Posterior vena cava (tissue), 2 donors: ENCODE results near the gene CLOCK. TPM values are rescaled to one million over a fixed set of nuclear protein-coding genes. Genes with fewer than 3 reads are reported as not detected.

ENCODE experiments used
- DNase-seq: peaks from one replicate; pipeline ENCODE4 v3.0.0-alpha.2; 2020; ENCODE audit warnings: low spot score
- intact Hi-C, 2 donors: fragments of 100-400 bp; cut with DNase I; formaldehyde crosslinking; loops; one replicate each; pipeline versions ENCODE4 v1.14.1 to v1.14.2; 2022 to 2023
- total RNA-seq, 2 donors: library from RNA; stranded (reverse); fragmentation: NEBNext Ultra II Directional; extraction: Animal tissue kit (Norgen Biotek cat#: 25700); gene quantifications; one replicate each; pipeline ENCODE4 v1.2.1, GENCODE V29; 2021
- donor health status: DM: yes; HTN: yes; CAD: no.
- donor health status: DM: yes; HTN: yes; CAD: no.

CLOCK gene
- total RNA-seq, 2 donors from 2014 or later = 35.2 to 45.1 TPM

- no peak for DNase-seq
- intact Hi-C loops = loop anchor here in 1 of 2 donors (1.0 kb wide), 1 partner anchor 35 kb away; no protein-coding TSS in a partner anchor
Measured at GRCh38 chr4:55500072-55500471, 46.6 kb downstream of the CLOCK start.

- DNase-seq = no peak
- intact Hi-C loops = no loop called here
Measured at GRCh38 chr4:55499495-55499894, 47.2 kb downstream of the CLOCK start.

- no peak for DNase-seq
- intact Hi-C loops = no loop called here
Measured at GRCh38 chr4:55498051-55498450, 48.7 kb downstream of the CLOCK start.

- DNase-seq = no peak
- intact Hi-C loops = no loop called here
Measured at GRCh38 chr4:55491486-55491885, 55.2 kb downstream of the CLOCK start.

- no peak for DNase-seq
- intact Hi-C loops = no loop called here
Measured at GRCh38 chr4:55488716-55489115, 58.0 kb downstream of the CLOCK start.

GRCh38 chr4:55485821-55486220, 60.9 kb downstream of the CLOCK start:
- intact Hi-C loops = no loop called here
- no peak for DNase-seq

- intact Hi-C loops = no loop called here
- DNase-seq = no peak
Measured at GRCh38 chr4:55483315-55483714, 63.4 kb downstream of the CLOCK start.

GRCh38 chr4:55475394-55476243, 71.1 kb downstream of the CLOCK start:
- intact Hi-C loops = no loop called here
- DNase-seq = no peak

GRCh38 chr4:55469979-55470378, 76.7 kb downstream of the CLOCK start:
- intact Hi-C loops = no loop called here
- no peak for DNase-seq

GRCh38 chr4:55468724-55469123, 78.0 kb downstream of the CLOCK start:
- no peak for DNase-seq
- intact Hi-C loops = no loop called here

- intact Hi-C loops = no loop called here
Measured at GRCh38 chr4:55466001-55466400, 80.7 kb downstream of the CLOCK start.

GRCh38 chr4:55458611-55459010, 88.1 kb downstream of the CLOCK start:
- intact Hi-C loops = no loop called here

More at GRCh38 chr4:55466001-55466400, 80.7 kb downstream of the CLOCK start:
- DNase-seq = no peak

GRCh38 chr4:55458164-55458563, 88.5 kb downstream of the CLOCK start:
- DNase-seq = no peak
- intact Hi-C loops = no loop called here

More at GRCh38 chr4:55458611-55459010, 88.1 kb downstream of the CLOCK start:
- DNase-seq = no peak

GRCh38 chr4:55450566-55450965, 96.1 kb downstream of the CLOCK start:
- intact Hi-C loops = no loop called here

GRCh38 chr4:55447831-55448230, 98.9 kb downstream of the CLOCK start:
- no peak for DNase-seq
- intact Hi-C loops = no loop called here

More at GRCh38 chr4:55450566-55450965, 96.1 kb downstream of the CLOCK start:
- DNase-seq = no peak

- intact Hi-C loops = no loop called here
- no peak for DNase-seq
Measured at GRCh38 chr4:55447108-55447708, 99.5 kb downstream of the CLOCK start.

GRCh38 chr4:55446578-55446922, 100.2 kb downstream of the CLOCK start:
- DNase-seq = no peak
- intact Hi-C loops = no loop called here

GRCh38 chr4:55445921-55446577, 100.7 kb downstream of the CLOCK start:
- DNase-seq = no peak
- intact Hi-C loops = no loop called here

- intact Hi-C loops = no loop called here
- no peak for DNase-seq
Measured at GRCh38 chr4:55444827-55445226, 101.9 kb downstream of the CLOCK start.

- DNase-seq = no peak
- intact Hi-C loops = no loop called here
Measured at GRCh38 chr4:55442541-55442940, 104.2 kb downstream of the CLOCK start.
